H9 (cell line): ENCODE results near the gene UPB1. TPM values are rescaled to one million over a fixed set of nuclear protein-coding genes. Genes with fewer than 3 reads are reported as not detected.

Source experiments
- DNase-seq: peaks from one replicate; pipeline ENCODE4 v3.0.0-alpha.2; 2017
- H2AFZ ChIP-seq: one replicate; pipeline ENCODE4 v1.6.1; 2013; ENCODE audit warnings: mild to moderate bottlenecking, low read length, control low read depth, moderate library complexity
- H2AK5ac ChIP-seq: 2 replicates; pipeline ENCODE4 v1.6.1; 2013; ENCODE audit warnings: low read length, control low read depth, mixed read lengths; ENCODE audit not compliant: insufficient read length
- H2BK120ac ChIP-seq: one replicate; pipeline ENCODE4 v1.6.1; 2013; ENCODE audit warnings: low read depth, mild to moderate bottlenecking, low read length, control low read depth, inconsistent platforms; ENCODE audit not compliant: poor library complexity, severe bottlenecking
- H2BK12ac ChIP-seq: 2 replicates; pipeline ENCODE4 v1.6.1; 2013; ENCODE audit warnings: low read length, control low read depth, mixed read lengths, low read depth; ENCODE audit not compliant: insufficient read length
- H2BK15ac ChIP-seq: 2 replicates; pipeline ENCODE4 v1.6.1; 2013; ENCODE audit warnings: low read depth, low read length, control low read depth
- H2BK20ac ChIP-seq: one replicate; pipeline ENCODE4 v1.6.1; 2013; ENCODE audit warnings: low read depth, mild to moderate bottlenecking, low read length, control low read depth, inconsistent platforms; ENCODE audit not compliant: poor library complexity, severe bottlenecking
- H2BK5ac ChIP-seq: 2 replicates; pipeline ENCODE4 v1.6.1; 2013; ENCODE audit warnings: low read length, control low read depth, mixed read lengths; ENCODE audit not compliant: insufficient read length
- H3K14ac ChIP-seq: 2 replicates; pipeline ENCODE4 v1.6.1; 2013; ENCODE audit warnings: low read length, control low read depth; ENCODE audit not compliant: insufficient read depth
- H3K18ac ChIP-seq: 2 replicates; pipeline ENCODE4 v1.6.1; 2013; ENCODE audit warnings: low read depth, mild to moderate bottlenecking, mixed read lengths, low read length, control low read depth; ENCODE audit not compliant: insufficient read length
- H3K23ac ChIP-seq: 2 replicates; pipeline ENCODE4 v1.6.1; 2013; ENCODE audit warnings: low read length, control low read depth, mixed read lengths, low read depth; ENCODE audit not compliant: insufficient read length
- H3K23me2 ChIP-seq: 2 replicates; pipeline ENCODE4 v1.6.1; 2013; ENCODE audit warnings: low read depth, mild to moderate bottlenecking, mixed read lengths, low read length, control low read depth; ENCODE audit not compliant: insufficient read length, poor library complexity, severe bottlenecking
- H3K27ac ChIP-seq: 2 replicates; pipeline ENCODE4 v1.5.1; 2013; ENCODE audit warnings: low read length, control low read depth, mixed read lengths, low read depth; ENCODE audit not compliant: insufficient read length
- H3K27me3 ChIP-seq: 2 replicates; pipeline ENCODE4 v1.6.1; 2013; ENCODE audit warnings: low read length, control low read depth, inconsistent platforms; ENCODE audit not compliant: insufficient read depth
- H3K4ac ChIP-seq: 2 replicates; pipeline ENCODE4 v1.6.1; 2013; ENCODE audit warnings: low read depth, mild to moderate bottlenecking, control low read depth, inconsistent platforms, low read length, moderate library complexity
- H3K4me1 ChIP-seq: 2 replicates; pipeline ENCODE4 v1.6.1; 2013; ENCODE audit warnings: low read length, control low read depth, inconsistent platforms; ENCODE audit not compliant: insufficient read depth
- H3K4me2 ChIP-seq: 2 replicates; pipeline ENCODE4 v1.6.1; 2013; ENCODE audit warnings: low read length, control low read depth, mixed read lengths; ENCODE audit not compliant: insufficient read length, insufficient read depth
- H3K56ac ChIP-seq: 2 replicates; pipeline ENCODE4 v1.6.1; 2013; ENCODE audit warnings: low read depth, mild to moderate bottlenecking, mixed read lengths, low read length, control low read depth; ENCODE audit not compliant: insufficient read length
- H3K79me1 ChIP-seq: 2 replicates; pipeline ENCODE4 v1.6.1; 2013; ENCODE audit warnings: low read depth, mild to moderate bottlenecking, moderate library complexity, low read length, control low read depth, inconsistent platforms; ENCODE audit not compliant: insufficient read depth, poor library complexity, severe bottlenecking
- H3K79me2 ChIP-seq: 2 replicates; pipeline ENCODE4 v1.6.1; 2013; ENCODE audit warnings: low read length, control low read depth, inconsistent platforms; ENCODE audit not compliant: insufficient read depth
- H3K9ac ChIP-seq: 2 replicates; pipeline ENCODE4 v1.6.1; 2013; ENCODE audit warnings: low read length, control low read depth, mixed read lengths; ENCODE audit not compliant: insufficient read length; ENCODE audit errors: extremely low read depth
- H3K9me3 ChIP-seq: one replicate; pipeline ENCODE4 v1.6.1; 2013; ENCODE audit warnings: low read depth, low read length, inconsistent platforms; ENCODE audit not compliant: control insufficient read depth
- H3T11ph ChIP-seq: one replicate; pipeline ENCODE4 v1.6.1; 2013; ENCODE audit warnings: mild to moderate bottlenecking, low read length, control low read depth, inconsistent platforms
- H4K20me1 ChIP-seq: one replicate; pipeline ENCODE4 v1.6.1; 2013; ENCODE audit not compliant: control insufficient read depth, insufficient read length, insufficient read depth
- H4K5ac ChIP-seq: 2 replicates; pipeline ENCODE4 v1.6.1; 2013; ENCODE audit warnings: low read depth, mild to moderate bottlenecking, mixed read lengths, low read length, control low read depth; ENCODE audit not compliant: insufficient read length
- H4K8ac ChIP-seq: replicated peaks from 2 replicates; pipeline ENCODE4 v1.6.1; 2013; ENCODE audit warnings: low read length, control low read depth, mixed read lengths, low read depth; ENCODE audit not compliant: insufficient read length
- H4K91ac ChIP-seq: 2 replicates; pipeline ENCODE4 v1.6.1; 2013; ENCODE audit warnings: low read depth, mild to moderate bottlenecking, moderate library complexity, mixed read lengths, low read length, control low read depth; ENCODE audit not compliant: insufficient read length
- H3K27ac Mint-ChIP-seq, 3 experiments: 2 replicates in 2 of 3; 3 replicates in 1 of 3; pipeline ENCODE4 v1.8.0; 2020 to 2021; ENCODE audit warnings: mixed read lengths in 3 of 3, mild to moderate bottlenecking in 1 of 3, moderate library complexity in 1 of 3
- H3K27me3 Mint-ChIP-seq: 2 replicates; pipeline ENCODE4 v1.8.0; 2021; ENCODE audit warnings: low read depth, mild to moderate bottlenecking, moderate library complexity, mixed read lengths
- H3K36me3 Mint-ChIP-seq, 3 experiments: 2 replicates in 2 of 3; 3 replicates in 1 of 3; pipeline ENCODE4 v1.8.0; 2020 to 2021; ENCODE audit warnings: low read depth in 3 of 3, mixed read lengths in 3 of 3; ENCODE audit not compliant: insufficient read depth in 1 of 3
- H3K4me1 Mint-ChIP-seq, 2 experiments: 2 replicates each; pipeline ENCODE4 v1.8.0; 2020; ENCODE audit warnings: mixed read lengths in 2 of 2
- H3K4me3 Mint-ChIP-seq, 2 experiments: 2 replicates in 1 of 2; 3 replicates in 1 of 2; pipeline ENCODE4 v1.8.0; 2020 to 2021; ENCODE audit warnings: mild to moderate bottlenecking in 2 of 2, mixed read lengths in 2 of 2, moderate library complexity in 1 of 2
- H3K9me3 Mint-ChIP-seq, 2 experiments: 2 replicates in 1 of 2; 3 replicates in 1 of 2; pipeline ENCODE4 v1.8.0; 2020; ENCODE audit warnings: mild to moderate bottlenecking in 2 of 2, mixed read lengths in 2 of 2, moderate library complexity in 1 of 2
- CTCF ChIP-seq: fragments of 200-600 bp; sonication (generic); conservative IDR thresholded peaks from 3 replicates; pipeline ENCODE4 v1.8.0; 2021; ENCODE audit warnings: antibody characterized with exemption, mild to moderate bottlenecking
- WGBS: extraction: QIAGEN DNeasy Blood & Tissue Kit; methylation state at CpG from one replicate; pipeline ENCODE4 v1.1.7; 2013; ENCODE audit warnings: missing lambda C conversion rate, low lambda C conversion rate, mixed read lengths; ENCODE audit not compliant: insufficient read length; ENCODE audit errors: extremely low coverage; 5-methylcytosine and 5-hydroxymethylcytosine counted together
- total RNA-seq: library from RNA; stranded (reverse); gene quantifications from 2 replicates; pipeline ENCODE4 v1.2.1, GENCODE V29; 2021

The UPB1 gene
- total RNA-seq, 1 experiment from 2014 or later, result not detected

GRCh38 chr22:24486501-24486921 is 8.6 kb upstream of the UPB1 start:
- TF ChIP-seq CTCF, result no peak
- H3K27ac ChIP-seq, result no peak overlapping the region

More at GRCh38 chr22:24486501-24486921, 8.6 kb upstream of the UPB1 start:
- Histone ChIP-seq H3T11ph (no peak overlapping the region), H2BK5ac (no peak overlapping the region), H2AK5ac (no peak overlapping the region), H4K20me1 (no peaks in the 10 kb centered on the region), H2BK15ac (no peak overlapping the region), H2BK12ac (no peak overlapping the region), H3K27me3 (no peaks in the 10 kb centered on the region), H3K56ac (no peak overlapping the region), H2BK20ac (no peak overlapping the region), H3K79me1 (no peaks in the 10 kb centered on the region), H3K14ac (no peak overlapping the region), H3K9me3 (no peaks in the 10 kb centered on the region), H3K23ac (no peak overlapping the region), H4K91ac (no peak overlapping the region), H3K4ac (no peak overlapping the region), H4K8ac (no peak overlapping the region), H3K23me2 (no peaks in the 10 kb centered on the region), H3K79me2 (no peaks in the 10 kb centered on the region), H3K4me1 (no peaks in the 10 kb centered on the region), H2BK120ac (no peak overlapping the region), H4K5ac (no peak overlapping the region), H2AFZ (no peak overlapping the region), H3K4me2 (no peak overlapping the region), H3K9ac (no peak overlapping the region), H3K18ac (no peak overlapping the region)
- no peaks in the 10 kb centered on the region for H3K36me3 Mint-ChIP-seq
- no peak for DNase-seq
- no CpG with 5 or more reads among the region's 2 CpGs for WGBS
- H3K4me3 Mint-ChIP-seq, result no peak overlapping the region
- H3K9me3 Mint-ChIP-seq, result no peaks in the 10 kb centered on the region
- H3K27me3 Mint-ChIP-seq, result peaks cover 5% of the 10 kb centered on the region
- peaks cover 11% of the 10 kb centered on the region in 2 experiments for H3K4me1 Mint-ChIP-seq
- H3K27ac Mint-ChIP-seq, result no peak overlapping the region
